GM21723 (cell line): ENCODE measurements around the gene LCN9.
"Not testable (repeated sequence)": the region's sequence is repeated elsewhere in the genome, so short reads cannot be mapped to it uniquely, and the experiment has no call there.

Source experiments
- ATAC-seq: cut with Tn5 transposase; IDR thresholded peaks from one replicate; pipeline ENCODE4 v1.9.1; 2021; ENCODE audit warnings: mild to moderate bottlenecking, moderate library complexity; ENCODE audit not compliant: unreplicated experiment

The LCN9 gene

DNA sequence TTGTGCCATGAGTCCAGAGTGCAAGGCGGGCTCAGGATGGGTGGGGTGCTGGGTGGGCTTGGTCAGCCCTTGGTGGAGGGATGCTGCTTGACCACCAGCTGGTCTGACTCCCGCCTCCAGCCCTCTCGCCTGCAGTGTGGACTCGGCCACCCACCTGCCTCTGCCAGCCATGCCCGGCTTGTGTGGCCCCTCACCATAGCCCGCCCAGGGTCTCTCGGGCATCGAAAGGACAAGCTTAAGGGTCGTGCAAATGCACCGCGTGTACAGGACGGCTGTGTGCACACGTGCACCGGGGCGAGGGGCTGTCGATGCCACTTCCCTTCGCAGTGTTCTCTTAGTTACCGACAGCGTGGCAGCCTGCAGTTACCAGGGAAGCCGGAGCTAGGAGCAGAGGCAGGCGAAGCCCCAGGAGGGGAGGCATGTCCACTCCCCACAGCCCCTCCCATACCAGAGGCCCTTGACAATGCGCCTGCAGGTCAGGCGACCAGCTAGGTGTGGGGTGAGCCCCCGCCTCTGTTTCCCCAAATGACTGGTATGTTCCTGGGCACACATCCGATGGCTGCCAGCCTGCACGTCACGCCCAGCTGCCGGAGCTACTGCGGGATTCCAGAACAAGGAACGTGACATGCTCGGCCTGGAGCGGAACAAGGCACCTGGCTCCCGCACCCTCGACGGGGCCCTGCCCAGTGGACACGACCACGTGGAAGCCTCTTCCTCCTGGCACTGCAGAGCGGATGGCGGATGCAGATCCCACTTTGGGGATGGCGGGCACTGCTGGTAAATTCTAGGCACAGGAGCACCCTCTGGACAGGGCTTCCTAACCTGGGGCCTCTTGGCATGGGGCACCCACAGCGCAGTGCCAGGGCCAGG, 7.8 kb downstream of the LCN9 start:
- ATAC-seq: no peak

DNA sequence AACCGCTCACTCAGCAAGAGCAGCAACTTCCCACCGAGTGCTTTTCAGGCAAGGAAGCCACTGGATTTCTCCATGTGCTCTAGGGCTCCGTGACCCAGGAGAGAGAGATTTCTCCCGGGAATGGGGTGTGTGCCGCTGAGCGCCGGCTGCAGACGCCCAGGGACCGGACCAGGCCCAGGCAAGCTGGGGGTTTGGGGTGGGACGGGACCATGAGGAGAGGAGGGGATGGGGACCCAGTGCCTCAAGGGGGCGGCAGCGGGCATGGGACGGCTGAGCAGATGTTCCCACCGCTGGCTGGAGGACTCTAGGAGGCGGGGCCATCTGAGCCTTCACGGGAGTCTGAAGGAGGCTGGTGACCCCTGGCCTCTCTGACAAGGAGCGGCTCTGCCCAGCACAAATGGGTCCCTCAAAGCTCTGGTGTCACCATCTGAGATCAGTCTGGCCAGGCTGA, 8.5 kb downstream of the LCN9 start:
- no peak for ATAC-seq

- not testable (repeated sequence) for ATAC-seq
Measured at GRCh38 chr9:135672786-135673185, 9.7 kb downstream of the LCN9 start.

- ATAC-seq: no peak
Measured at GRCh38 chr9:135673941-135674340, 10.8 kb downstream of the LCN9 start.

DNA sequence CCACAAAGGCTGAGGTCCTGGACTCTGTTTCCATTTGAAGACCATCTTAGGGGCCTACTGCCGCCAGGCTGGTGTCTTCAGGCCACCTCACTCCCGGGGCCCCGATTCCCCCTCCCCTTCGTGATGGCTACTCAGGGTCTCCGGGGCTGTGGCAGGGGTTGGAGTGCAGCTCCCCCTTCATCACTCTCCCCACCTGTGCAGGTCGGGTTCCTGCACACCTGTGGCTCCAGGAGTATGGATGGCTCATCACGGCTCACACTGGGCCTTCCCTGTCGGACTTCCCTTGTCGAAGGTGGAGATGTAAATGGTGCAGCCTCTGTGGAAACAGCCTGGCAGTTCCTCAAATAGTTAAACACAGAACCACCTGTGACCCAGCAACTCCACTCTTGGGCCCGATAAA, 11.9 kb downstream of the LCN9 start:
- ATAC-seq: no peak

GRCh38 chr9:135676891-135677290, 13.8 kb downstream of the LCN9 start:
- ATAC-seq: no peak

DNA sequence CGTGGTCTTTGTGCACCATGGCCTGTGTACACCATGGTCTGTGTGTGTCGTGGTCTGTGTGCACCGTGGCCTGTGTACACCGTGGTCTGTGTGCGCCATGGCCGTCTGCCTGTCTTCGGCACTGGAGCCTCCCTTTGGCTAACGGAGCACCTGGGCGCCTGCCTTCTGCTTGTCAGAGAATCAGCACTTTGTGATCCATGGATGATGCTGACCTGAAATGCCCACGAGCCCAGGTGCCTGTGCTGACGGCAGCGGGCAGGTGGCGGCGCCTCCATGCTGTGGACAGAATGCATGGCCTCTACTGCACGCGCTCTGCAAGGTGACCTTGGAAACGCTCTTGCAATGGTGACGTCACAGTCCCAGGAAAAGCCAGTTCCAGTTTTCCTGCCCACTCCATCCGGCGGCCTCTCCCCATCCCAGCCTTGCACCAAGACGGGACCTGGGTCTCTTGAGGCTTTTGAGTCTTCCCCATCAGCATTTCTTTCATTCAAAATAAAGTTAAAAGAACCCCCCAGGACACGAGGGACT, 14.6 kb downstream of the LCN9 start:
- no peak for ATAC-seq

GRCh38 chr9:135678236-135679017, 15.3 kb downstream of the LCN9 start:
- no peak for ATAC-seq

DNA sequence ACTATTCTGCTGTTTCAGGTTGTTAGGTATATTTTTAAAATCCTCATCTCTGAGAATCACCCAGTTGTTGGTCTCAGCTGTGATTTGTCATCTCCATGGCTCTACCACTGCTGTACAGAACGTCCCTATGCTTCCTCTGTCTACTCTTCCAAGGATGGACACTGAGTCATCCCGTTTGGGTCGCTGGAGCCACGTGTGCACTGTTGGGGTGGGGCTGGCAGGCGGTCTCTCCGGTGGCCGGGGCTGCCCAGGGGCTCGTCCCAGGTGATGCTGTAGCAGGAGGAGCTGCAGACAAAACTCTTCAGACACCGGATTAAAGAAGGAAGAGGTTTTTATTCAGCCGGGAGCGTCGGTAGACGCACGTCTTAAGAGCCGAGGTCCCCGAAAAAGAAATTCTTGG, 16.9 kb downstream of the LCN9 start:
- no peak for ATAC-seq

DNA sequence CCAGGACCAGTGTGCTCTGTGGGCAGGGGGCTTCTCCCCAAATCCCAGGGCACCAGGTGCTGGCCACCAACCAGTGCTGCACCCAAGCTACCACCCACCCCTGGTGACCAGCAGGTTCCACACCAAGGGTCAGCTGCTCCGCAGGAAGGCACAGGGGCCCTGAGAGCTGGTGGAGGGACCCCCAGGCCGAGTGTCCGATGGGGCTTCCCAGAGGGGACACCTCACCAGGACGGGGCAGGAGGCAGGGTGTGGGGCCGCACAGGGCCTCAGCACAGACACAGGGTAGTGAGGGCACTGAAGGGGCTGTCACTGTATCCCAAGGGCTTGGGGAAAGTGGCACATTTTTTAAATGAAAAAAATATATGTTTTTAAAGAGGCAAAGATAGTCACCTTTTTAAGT, 18.1 kb downstream of the LCN9 start:
- ATAC-seq: no peak

GRCh38 chr9:135683401-135684034, 20.4 kb downstream of the LCN9 start:
- no peak for ATAC-seq

- no peak for ATAC-seq
Measured at GRCh38 chr9:135684691-135685090, 21.6 kb downstream of the LCN9 start.

GRCh38 chr9:135687216-135687615, 24.1 kb downstream of the LCN9 start:
- no peak for ATAC-seq

- no peak for ATAC-seq
Measured at GRCh38 chr9:135689011-135689410, 25.9 kb downstream of the LCN9 start.

- no peak for ATAC-seq
Measured at GRCh38 chr9:135690836-135691570, 27.9 kb downstream of the LCN9 start.

- ATAC-seq: no peak
Measured at GRCh38 chr9:135692410-135692809, 29.3 kb downstream of the LCN9 start.

- no peak for ATAC-seq
Measured at GRCh38 chr9:135693265-135693664, 30.2 kb downstream of the LCN9 start.

GRCh38 chr9:135693771-135694170, 30.7 kb downstream of the LCN9 start:
- ATAC-seq: no peak

DNA sequence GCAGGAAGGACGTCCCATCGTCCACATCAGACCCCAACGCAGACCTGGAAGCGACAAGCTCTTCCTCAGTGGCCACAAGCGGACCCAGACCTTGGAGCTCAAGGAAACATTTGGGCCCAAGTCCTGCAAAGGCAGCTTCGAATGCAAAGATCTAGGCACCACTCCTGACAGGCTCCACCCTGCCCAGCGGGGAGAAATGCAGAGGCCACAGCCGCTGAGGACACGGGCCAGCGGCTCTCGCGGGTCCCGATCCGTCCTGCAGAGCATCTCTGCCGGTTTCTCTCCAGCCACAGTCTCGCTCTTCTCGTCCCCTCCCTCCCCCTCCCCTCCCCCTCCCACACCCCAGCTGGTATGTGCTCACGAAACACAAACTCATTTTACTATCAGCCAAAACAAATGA, 31.3 kb downstream of the LCN9 start:
- no peak for ATAC-seq

DNA sequence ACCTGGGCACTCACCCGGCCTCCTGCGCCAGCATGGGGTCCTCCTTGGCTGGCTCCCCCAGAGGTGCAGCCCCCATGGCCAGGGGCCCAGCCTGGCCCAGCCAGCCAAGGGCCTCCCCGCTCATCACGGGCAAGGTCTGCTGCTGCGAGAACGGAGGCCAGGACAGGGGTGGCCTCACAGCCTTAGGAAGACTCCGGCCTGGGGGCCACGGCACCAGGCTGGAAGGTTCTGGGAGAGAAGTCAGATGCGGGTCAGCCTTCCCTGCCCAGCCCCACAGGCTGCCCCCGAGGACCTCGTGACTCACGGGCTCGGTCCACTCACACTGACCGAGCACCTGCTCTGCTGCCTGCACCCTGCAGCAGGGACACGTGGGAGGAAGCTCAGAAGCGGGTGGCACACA, 31.9 kb downstream of the LCN9 start:
- ATAC-seq: no peak

GRCh38 chr9:135695642-135696041, 32.5 kb downstream of the LCN9 start:
- no peak for ATAC-seq
